ENCODE measurements around the gene RCVRN. TPM values are rescaled to one million over a fixed set of nuclear protein-coding genes. Genes with fewer than 3 reads are reported as not detected.

RCVRN gene
- polyA plus RNA-seq (2013, experiment 1 of 2) = 1.4 TPM
- 1.4 TPM for polyA plus RNA-seq (2013, experiment 2 of 2)

GRCh38 chr17:9905078-9905415, at the start of gene RCVRN:
Gene RCVRN (minus strand): TSS chr17:9905271. CDS start chr17:9905180, 91 bp downstream.
- Histone ChIP-seq H3K36me3 (ENCODE audit: control insufficient read depth in 1 of 2, insufficient read depth in 2 of 2, low read depth in 1 of 2, low read length in 2 of 2) (peaks cover 0 to 3% of the 10 kb centered on the region in 2 experiments), H3K9ac (ENCODE audit: low read length) (no peak within 1 kb of the TSS), H2BK15ac (ENCODE audit: low read depth, poor library complexity, severe bottlenecking) (peak within 1 kb of the TSS; percentile 36), H2AFZ (ENCODE audit: low read depth, low read length) (no peak within 1 kb of the TSS), H3K4me2 (ENCODE audit: low read length, poor library complexity, severe bottlenecking) (no peak within 1 kb of the TSS), H3K27ac (ENCODE audit: low read length, poor library complexity, severe bottlenecking) (no peak within 1 kb of the TSS), H3K4me1 (ENCODE audit: control insufficient read depth, insufficient read depth, low read depth, low read length) (peaks cover 20% of the 10 kb centered on the region), H3K4ac (ENCODE audit: low read depth in 1 of 2, low read length in 2 of 2) (no peak within 1 kb of the TSS), H4K8ac (ENCODE audit: low read length) (peak within 1 kb of the TSS; percentile 31), H3K4me3 (ENCODE audit: insufficient read depth in 1 of 2, low read depth in 1 of 2, low read length in 2 of 2) (no peak within 1 kb of the TSS), H3K14ac (ENCODE audit: low read length in 2 of 2) (no peak within 1 kb of the TSS), H3K79me1 (replicated peaks; ENCODE audit: low read length, poor library complexity, severe bottlenecking) (no peaks in the 10 kb centered on the region), H2BK120ac (ENCODE audit: low read depth, low read length) (peak within 1 kb of the TSS; percentile 6), H3K18ac (ENCODE audit: low read depth in 1 of 2, low read length in 2 of 2) (peak within 1 kb of the TSS in 1 of 2 experiments; percentile 1), H2BK12ac (ENCODE audit: low read length in 2 of 2) (peak within 1 kb of the TSS; percentile 8 to 38), H3K9me3 (ENCODE audit: control insufficient read depth, low read length) (no peaks in the 10 kb centered on the region), H2BK5ac (ENCODE audit: low read depth, low read length, poor library complexity, severe bottlenecking) (no peak within 1 kb of the TSS), H4K91ac (ENCODE audit: low read length) (peak within 1 kb of the TSS; percentile 48), H3K27me3 (ENCODE audit: control insufficient read depth in 1 of 2, insufficient read depth in 1 of 2, low read length in 2 of 2) (peaks cover 0 to 9% of the 10 kb centered on the region in 2 experiments), H2AK5ac (ENCODE audit: low read length, severe bottlenecking) (no peak within 1 kb of the TSS), H3K23ac (ENCODE audit: low read length in 2 of 2) (no peak within 1 kb of the TSS)
- 97% methylated on average over 11 of the region's 11 CpGs for WGBS
- DNase-seq = no peak

GRCh38 chr17:9953492-9953891, 48.4 kb upstream of the RCVRN start:
- Histone ChIP-seq H2AFZ (ENCODE audit: low read depth, low read length) (no peak overlapping the region), H4K8ac (ENCODE audit: low read length) (no peak overlapping the region), H3K9ac (ENCODE audit: low read length) (no peak overlapping the region), H4K91ac (ENCODE audit: low read length) (no peak overlapping the region), H3K4ac (ENCODE audit: low read depth in 1 of 2, low read length in 2 of 2) (no peak overlapping the region), H3K23ac (ENCODE audit: low read length in 2 of 2) (no peak overlapping the region), H3K9me3 (ENCODE audit: control insufficient read depth, low read length) (no peaks in the 10 kb centered on the region), H3K27ac (ENCODE audit: low read length, poor library complexity, severe bottlenecking) (no peak overlapping the region), H3K36me3 (ENCODE audit: control insufficient read depth in 1 of 2, insufficient read depth in 2 of 2, low read depth in 1 of 2, low read length in 2 of 2) (peaks cover 4 to 24% of the 10 kb centered on the region in 2 experiments), H3K4me3 (ENCODE audit: insufficient read depth in 1 of 2, low read depth in 1 of 2, low read length in 2 of 2) (no peak overlapping the region), H2AK5ac (ENCODE audit: low read length, severe bottlenecking) (no peak overlapping the region), H2BK15ac (ENCODE audit: low read depth, poor library complexity, severe bottlenecking) (no peak overlapping the region), H3K18ac (ENCODE audit: low read depth in 1 of 2, low read length in 2 of 2) (no peak overlapping the region), H3K27me3 (ENCODE audit: control insufficient read depth in 1 of 2, insufficient read depth in 1 of 2, low read length in 2 of 2) (peaks cover 0 to 8% of the 10 kb centered on the region in 2 experiments), H2BK5ac (ENCODE audit: low read depth, low read length, poor library complexity, severe bottlenecking) (no peak overlapping the region), H2BK12ac (ENCODE audit: low read length in 2 of 2) (no peak overlapping the region), H3K79me1 (replicated peaks; ENCODE audit: low read length, poor library complexity, severe bottlenecking) (no peaks in the 10 kb centered on the region), H3K4me2 (ENCODE audit: low read length, poor library complexity, severe bottlenecking) (no peak overlapping the region), H3K14ac (ENCODE audit: low read length in 2 of 2) (no peak overlapping the region), H3K4me1 (ENCODE audit: control insufficient read depth, insufficient read depth, low read depth, low read length) (no peaks in the 10 kb centered on the region), H2BK120ac (ENCODE audit: low read depth, low read length) (no peak overlapping the region)
- no peak for DNase-seq
- WGBS = 93% methylated on average over 10 of the region's 10 CpGs

GRCh38 chr17:9951803-9952202, 46.7 kb upstream of the RCVRN start:
- no peak overlapping the region for H4K8ac ChIP-seq (ENCODE audit: low read length)
- H3K9ac ChIP-seq (ENCODE audit: low read length) = no peak overlapping the region
- no peak overlapping the region for H3K14ac ChIP-seq (ENCODE audit: low read length in 2 of 2)
- 85% methylated on average over 5 of the region's 5 CpGs for WGBS
- peaks cover 0 to 8% of the 10 kb centered on the region in 2 experiments for H3K27me3 ChIP-seq (ENCODE audit: control insufficient read depth in 1 of 2, insufficient read depth in 1 of 2, low read length in 2 of 2)
- H3K23ac ChIP-seq (ENCODE audit: low read length in 2 of 2) = no peak overlapping the region
- no peaks in the 10 kb centered on the region for H3K79me1 ChIP-seq (replicated peaks; ENCODE audit: low read length, poor library complexity, severe bottlenecking)
- no peak overlapping the region for H3K27ac ChIP-seq (ENCODE audit: low read length, poor library complexity, severe bottlenecking)
- DNase-seq = no peak
- no peak overlapping the region for H3K4me2 ChIP-seq (ENCODE audit: low read length, poor library complexity, severe bottlenecking)
- H4K91ac ChIP-seq (ENCODE audit: low read length) = no peak overlapping the region
- H3K18ac ChIP-seq (ENCODE audit: low read depth in 1 of 2, low read length in 2 of 2) = no peak overlapping the region
- H3K4ac ChIP-seq (ENCODE audit: low read depth in 1 of 2, low read length in 2 of 2) = no peak overlapping the region
- H2AK5ac ChIP-seq (ENCODE audit: low read length, severe bottlenecking) = no peak overlapping the region
- no peak overlapping the region for H2BK120ac ChIP-seq (ENCODE audit: low read depth, low read length)
- no peak overlapping the region for H2BK15ac ChIP-seq (ENCODE audit: low read depth, poor library complexity, severe bottlenecking)
- no peak overlapping the region for H2AFZ ChIP-seq (ENCODE audit: low read depth, low read length)
- peaks cover 4 to 20% of the 10 kb centered on the region in 2 experiments for H3K36me3 ChIP-seq (ENCODE audit: control insufficient read depth in 1 of 2, insufficient read depth in 2 of 2, low read depth in 1 of 2, low read length in 2 of 2)
- H2BK12ac ChIP-seq (ENCODE audit: low read length in 2 of 2) = no peak overlapping the region
- no peaks in the 10 kb centered on the region for H3K4me1 ChIP-seq (ENCODE audit: control insufficient read depth, insufficient read depth, low read depth, low read length)
- H3K4me3 ChIP-seq (ENCODE audit: insufficient read depth in 1 of 2, low read depth in 1 of 2, low read length in 2 of 2) = no peak overlapping the region
- H2BK5ac ChIP-seq (ENCODE audit: low read depth, low read length, poor library complexity, severe bottlenecking) = no peak overlapping the region
- H3K9me3 ChIP-seq (ENCODE audit: control insufficient read depth, low read length) = no peaks in the 10 kb centered on the region

DNA sequence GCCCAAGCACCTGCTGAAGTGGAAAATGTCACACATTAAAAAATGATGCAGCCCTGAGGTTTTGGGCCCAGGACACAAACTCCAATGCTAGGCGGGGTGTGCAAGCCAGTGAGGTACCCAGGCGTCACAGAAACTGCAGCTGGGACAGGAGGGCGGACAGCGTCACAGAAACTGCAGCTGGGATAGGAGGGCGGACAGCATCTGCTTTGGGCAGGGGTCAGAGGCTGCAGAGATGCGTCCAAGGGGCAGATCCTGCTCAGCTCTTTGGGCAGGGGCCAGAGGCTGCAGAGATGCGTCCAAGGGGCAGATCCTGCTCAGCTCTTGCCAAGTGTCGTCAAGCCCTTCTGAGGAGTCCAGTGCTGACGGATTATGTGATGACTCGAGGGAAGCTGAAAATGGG, 43.9 kb upstream of the RCVRN start:
- Histone ChIP-seq H4K91ac (ENCODE audit: low read length) (no peak overlapping the region), H3K27me3 (ENCODE audit: control insufficient read depth in 1 of 2, insufficient read depth in 1 of 2, low read length in 2 of 2) (peaks cover 0 to 3% of the 10 kb centered on the region in 2 experiments), H3K4ac (ENCODE audit: low read depth in 1 of 2, low read length in 2 of 2) (no peak overlapping the region), H2BK120ac (ENCODE audit: low read depth, low read length) (no peak overlapping the region), H2BK12ac (ENCODE audit: low read length in 2 of 2) (no peak overlapping the region), H3K4me1 (ENCODE audit: control insufficient read depth, insufficient read depth, low read depth, low read length) (no peaks in the 10 kb centered on the region), H2AK5ac (ENCODE audit: low read length, severe bottlenecking) (no peak overlapping the region), H2BK15ac (ENCODE audit: low read depth, poor library complexity, severe bottlenecking) (no peak overlapping the region), H3K9ac (ENCODE audit: low read length) (no peak overlapping the region), H3K18ac (ENCODE audit: low read depth in 1 of 2, low read length in 2 of 2) (no peak overlapping the region), H3K9me3 (ENCODE audit: control insufficient read depth, low read length) (no peaks in the 10 kb centered on the region), H3K36me3 (ENCODE audit: control insufficient read depth in 1 of 2, insufficient read depth in 2 of 2, low read depth in 1 of 2, low read length in 2 of 2) (peaks cover 4 to 31% of the 10 kb centered on the region in 2 experiments), H3K4me2 (ENCODE audit: low read length, poor library complexity, severe bottlenecking) (no peak overlapping the region), H4K8ac (ENCODE audit: low read length) (no peak overlapping the region), H3K14ac (ENCODE audit: low read length in 2 of 2) (no peak overlapping the region), H3K79me1 (replicated peaks; ENCODE audit: low read length, poor library complexity, severe bottlenecking) (no peaks in the 10 kb centered on the region), H2BK5ac (ENCODE audit: low read depth, low read length, poor library complexity, severe bottlenecking) (no peak overlapping the region), H2AFZ (ENCODE audit: low read depth, low read length) (no peak overlapping the region), H3K27ac (ENCODE audit: low read length, poor library complexity, severe bottlenecking) (no peak overlapping the region), H3K23ac (ENCODE audit: low read length in 2 of 2) (no peak overlapping the region), H3K4me3 (ENCODE audit: insufficient read depth in 1 of 2, low read depth in 1 of 2, low read length in 2 of 2) (no peak overlapping the region)
- 93% methylated on average over 8 of the region's 10 CpGs for WGBS
- no peak for DNase-seq
